HG03280 (cell line): ENCODE results near the gene FHOD3.

Experiments
- ATAC-seq: cut with Tn5 transposase; IDR thresholded peaks from one replicate; pipeline ENCODE4 v1.9.1; 2021; ENCODE audit warnings: mild to moderate bottlenecking, moderate library complexity; ENCODE audit not compliant: unreplicated experiment

FHOD3 gene

GRCh38 chr18:36378205-36378604 lies 80.7 kb downstream of the FHOD3 start:
- ATAC-seq, result no peak

GRCh38 chr18:36379435-36379984 lies 82.0 kb downstream of the FHOD3 start:
- ATAC-seq, result no peak

GRCh38 chr18:36380173-36380827 lies 82.8 kb downstream of the FHOD3 start:
- ATAC-seq, result no peak

GRCh38 chr18:36381075-36381474 lies 83.6 kb downstream of the FHOD3 start:
- no peak for ATAC-seq

- ATAC-seq, result no peak
Measured at GRCh38 chr18:36382854-36383253, 85.3 kb downstream of the FHOD3 start.

GRCh38 chr18:36386150-36386920 lies 88.8 kb downstream of the FHOD3 start:
- no peak for ATAC-seq

- ATAC-seq, result no peak
Measured at GRCh38 chr18:36387310-36387709, 89.8 kb downstream of the FHOD3 start.

GRCh38 chr18:36388310-36388709 lies 90.8 kb downstream of the FHOD3 start:
- no peak for ATAC-seq

GRCh38 chr18:36389027-36389426 lies 91.5 kb downstream of the FHOD3 start:
- ATAC-seq, result no peak

GRCh38 chr18:36389811-36390581 lies 92.5 kb downstream of the FHOD3 start:
- ATAC-seq, result no peak

GRCh38 chr18:36391426-36392145 lies 94.1 kb downstream of the FHOD3 start:
- no peak for ATAC-seq

- ATAC-seq, result no peak
Measured at GRCh38 chr18:36392164-36392978, 94.9 kb downstream of the FHOD3 start.

GRCh38 chr18:36392979-36393287 lies 95.4 kb downstream of the FHOD3 start:
- no peak for ATAC-seq

- ATAC-seq, result no peak
Measured at GRCh38 chr18:36394486-36394885, 97.0 kb downstream of the FHOD3 start.

- no peak for ATAC-seq
Measured at GRCh38 chr18:36396190-36396589, 98.7 kb downstream of the FHOD3 start.

- ATAC-seq, result no peak
Measured at GRCh38 chr18:36397033-36397432, 99.5 kb downstream of the FHOD3 start.

GRCh38 chr18:36398419-36398818 lies 100.9 kb downstream of the FHOD3 start:
- ATAC-seq, result no peak

GRCh38 chr18:36399055-36399454 lies 101.5 kb downstream of the FHOD3 start:
- no peak for ATAC-seq

GRCh38 chr18:36401462-36401861 lies 103.9 kb downstream of the FHOD3 start:
- ATAC-seq, result no peak

- no peak for ATAC-seq
Measured at GRCh38 chr18:36402765-36403396, 105.4 kb downstream of the FHOD3 start.
